CD14-positive monocyte (primary cell): ENCODE results near the gene SCAPER. TPM values are rescaled to one million over a fixed set of nuclear protein-coding genes. Genes with fewer than 3 reads are reported as not detected.

Source experiments
- DNase-seq, 3 donors: peaks; one replicate each; pipeline ENCODE4 v3.0.0-alpha.2; 2011 to 2022
- H2AFZ ChIP-seq: 2 replicates; pipeline ENCODE4 v1.6.0; 2012; ENCODE audit warnings: mild to moderate bottlenecking, low read depth, low read length, inconsistent platforms; ENCODE audit not compliant: insufficient read depth, poor library complexity, severe bottlenecking
- H3K27ac ChIP-seq, 2 donors: 1 replicate in 1 of 2; 2 replicates in 1 of 2; pipeline ENCODE4 v1.5.1; 2012 to 2013; ENCODE audit warnings: low read length in 2 of 2, control low read depth in 1 of 2, inconsistent platforms in 1 of 2, low read depth in 1 of 2, mild to moderate bottlenecking in 1 of 2
- H3K27me3 ChIP-seq, 2 donors: one replicate each; pipeline versions ENCODE4 v1.6.0 to v1.6.1; 2011 to 2013; ENCODE audit warnings: low read length in 2 of 2; ENCODE audit not compliant: control insufficient read depth in 2 of 2, insufficient read depth in 2 of 2
- H3K36me3 ChIP-seq, 2 donors: replicated peaks in 1 of 2; 1 replicate in 1 of 2; 2 replicates in 1 of 2; pipeline versions ENCODE4 v1.5.1 to v1.6.1; 2012 to 2013; ENCODE audit warnings: low read length in 2 of 2, control low read depth in 1 of 2, inconsistent platforms in 1 of 2, mild to moderate bottlenecking in 1 of 2; ENCODE audit not compliant: insufficient read depth in 2 of 2, control insufficient read depth in 1 of 2
- H3K4me1 ChIP-seq, 2 donors: 1 replicate in 1 of 2; 2 replicates in 1 of 2; pipeline versions ENCODE4 v1.5.1 to v1.6.1; 2012 to 2013; ENCODE audit warnings: low read length in 2 of 2, control low read depth in 1 of 2, inconsistent platforms in 1 of 2, mild to moderate bottlenecking in 1 of 2, moderate library complexity in 1 of 2; ENCODE audit not compliant: insufficient read depth in 2 of 2, control insufficient read depth in 1 of 2
- H3K4me2 ChIP-seq: replicated peaks from 2 replicates; pipeline ENCODE3; 2012; ENCODE audit warnings: low read length, moderate library complexity, mild to moderate bottlenecking; ENCODE audit not compliant: poor library complexity, severe bottlenecking; ENCODE audit errors: extremely low read depth
- H3K4me3 ChIP-seq, 3 experiments: fragments of 200-600 bp in 1 of 3; sonication (generic) in 1 of 3; replicated peaks in 1 of 3; 1 replicate in 2 of 3; 2 replicates in 1 of 3; pipeline ENCODE4 v1.5.1; 2011 to 2013; ENCODE audit warnings: low read length in 3 of 3, mild to moderate bottlenecking in 3 of 3, control low read depth in 2 of 3, low read depth in 2 of 3, inconsistent platforms in 1 of 3, moderate library complexity in 1 of 3
- H3K79me2 ChIP-seq: 2 replicates; pipeline ENCODE4 v1.6.0; 2012; ENCODE audit warnings: mild to moderate bottlenecking, control low read depth, inconsistent platforms, low read length, moderate library complexity; ENCODE audit not compliant: insufficient read depth
- H3K9ac ChIP-seq: 2 replicates; pipeline ENCODE4 v1.6.0; 2017; ENCODE audit warnings: low read length, mild to moderate bottlenecking; ENCODE audit not compliant: insufficient read depth, poor library complexity, severe bottlenecking
- H3K9me3 ChIP-seq, 2 donors: replicated peaks in 1 of 2; 1 replicate in 1 of 2; 2 replicates in 1 of 2; pipeline versions ENCODE4 v1.5.1 to v1.6.1; 2012 to 2013; ENCODE audit warnings: low read length in 2 of 2, control low read depth in 1 of 2; ENCODE audit not compliant: control insufficient read depth in 1 of 2, insufficient read depth in 1 of 2
- H4K20me1 ChIP-seq: 2 replicates; pipeline ENCODE4 v1.6.0; 2012; ENCODE audit warnings: mild to moderate bottlenecking, low read length, control low read depth, moderate library complexity; ENCODE audit not compliant: insufficient read depth
- H3K27ac Mint-ChIP-seq, 7 donors: one replicate each; pipeline ENCODE4 v1.8.0; 2020; ENCODE audit warnings: mild to moderate bottlenecking in 7 of 7, mixed read lengths in 7 of 7, moderate library complexity in 6 of 7, inconsistent platforms in 2 of 7
- H3K27me3 Mint-ChIP-seq, 3 donors: one replicate each; pipeline ENCODE4 v1.8.0; 2021 to 2022; ENCODE audit warnings: low read depth in 3 of 3, mild to moderate bottlenecking in 3 of 3, mixed read lengths in 3 of 3, moderate library complexity in 3 of 3, inconsistent platforms in 1 of 3
- H3K36me3 Mint-ChIP-seq, 2 donors: one replicate each; pipeline ENCODE4 v1.8.0; 2020; ENCODE audit warnings: mixed read lengths in 2 of 2, inconsistent platforms in 1 of 2, mild to moderate bottlenecking in 1 of 2
- H3K4me1 Mint-ChIP-seq: one replicate; pipeline ENCODE4 v1.8.0; 2020; ENCODE audit warnings: mild to moderate bottlenecking, mixed read lengths
- H3K4me3 Mint-ChIP-seq, 2 donors: one replicate each; pipeline ENCODE4 v1.8.0; 2020; ENCODE audit warnings: mild to moderate bottlenecking in 2 of 2, mixed read lengths in 2 of 2, moderate library complexity in 1 of 2
- H3K9me3 Mint-ChIP-seq, 7 donors: one replicate each; pipeline ENCODE4 v1.8.0; 2020 to 2022; ENCODE audit warnings: mixed read lengths in 7 of 7, mild to moderate bottlenecking in 6 of 7, moderate library complexity in 6 of 7, inconsistent platforms in 2 of 7
- WGBS: methylation state at CpG from one replicate; pipeline ENCODE4 v1.1.5; 2013; ENCODE audit warnings: missing lambda C conversion rate; ENCODE audit not compliant: insufficient coverage; 5-methylcytosine and 5-hydroxymethylcytosine counted together
- intact Hi-C, 2 donors: fragments of 100-400 bp; cut with micrococcal nuclease; formaldehyde crosslinking; loops; one replicate each; pipeline versions ENCODE4 v1.15.0 to v1.15.1; 2023
- polyA plus RNA-seq, 3 donors: library from polyadenylated mRNA; depleted of rRNA in 1 of 3; unstranded in 2 of 3; stranded (reverse) in 1 of 3; fragments of 300-500 nt in 2 of 3; fragments of >200 nt in 1 of 3; fragmentation: Illumina TruSeq in 2 of 3; gene quantifications; 1 replicate in 2 of 3; 2 replicates in 1 of 3; pipeline ENCODE4 v1.2.3, GENCODE V29; 2012 to 2021
- TF ChIP-seq, protein P1 (sequence below): fragments of 200-600 bp; IDR thresholded peaks from one replicate; pipeline ENCODE4 v1.8.0; 2022; ENCODE audit warnings: antibody characterized with exemption, mild to moderate bottlenecking

The SCAPER gene
- polyA plus RNA-seq, 3 donors: 2.5 to 5.4 (median 4.2) TPM

DNA sequence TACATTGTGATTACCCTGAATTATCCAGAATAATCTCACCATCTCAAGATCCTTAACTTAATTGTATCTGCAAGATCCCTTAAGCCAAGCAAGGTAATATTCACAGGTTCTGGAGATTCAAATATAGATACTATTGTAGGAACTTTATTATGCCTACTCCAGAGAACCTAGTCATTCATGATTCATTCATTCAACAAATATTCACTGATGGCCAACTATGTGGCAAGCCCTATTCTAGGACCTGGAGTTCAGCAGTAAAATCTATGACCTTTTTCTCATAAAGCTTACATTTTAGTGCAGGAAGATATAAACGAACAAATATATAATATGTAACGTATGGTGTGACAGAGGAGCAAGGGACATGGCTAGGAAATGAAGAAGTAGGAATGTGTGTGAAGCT is 519.0 kb downstream of the SCAPER start:
- no peak overlapping the region for H3K27ac ChIP-seq
- WGBS: 100% methylated on average over 1 of the region's 2 CpGs
- Mint-ChIP-seq H3K27ac (no peak overlapping the region), H3K4me1 (peaks cover 5% of the 10 kb centered on the region), H3K9me3 (peaks cover 0 to 2% (median 0%) of the 10 kb centered on the region in 7 donors), H3K36me3 (peaks cover 8 to 19% of the 10 kb centered on the region in 2 donors), H3K27me3 (peaks cover 0 to 1% (median 0%) of the 10 kb centered on the region in 3 donors), H3K4me3 (no peak overlapping the region)
- peaks cover 0 to 2% of the 10 kb centered on the region in 2 donors for H3K36me3 ChIP-seq
- H4K20me1 ChIP-seq: no peaks in the 10 kb centered on the region
- H3K4me2 ChIP-seq: no peak overlapping the region
- no peak overlapping the region for H3K4me3 ChIP-seq
- H2AFZ ChIP-seq: no peak overlapping the region
- TF ChIP-seq, protein P1, sequence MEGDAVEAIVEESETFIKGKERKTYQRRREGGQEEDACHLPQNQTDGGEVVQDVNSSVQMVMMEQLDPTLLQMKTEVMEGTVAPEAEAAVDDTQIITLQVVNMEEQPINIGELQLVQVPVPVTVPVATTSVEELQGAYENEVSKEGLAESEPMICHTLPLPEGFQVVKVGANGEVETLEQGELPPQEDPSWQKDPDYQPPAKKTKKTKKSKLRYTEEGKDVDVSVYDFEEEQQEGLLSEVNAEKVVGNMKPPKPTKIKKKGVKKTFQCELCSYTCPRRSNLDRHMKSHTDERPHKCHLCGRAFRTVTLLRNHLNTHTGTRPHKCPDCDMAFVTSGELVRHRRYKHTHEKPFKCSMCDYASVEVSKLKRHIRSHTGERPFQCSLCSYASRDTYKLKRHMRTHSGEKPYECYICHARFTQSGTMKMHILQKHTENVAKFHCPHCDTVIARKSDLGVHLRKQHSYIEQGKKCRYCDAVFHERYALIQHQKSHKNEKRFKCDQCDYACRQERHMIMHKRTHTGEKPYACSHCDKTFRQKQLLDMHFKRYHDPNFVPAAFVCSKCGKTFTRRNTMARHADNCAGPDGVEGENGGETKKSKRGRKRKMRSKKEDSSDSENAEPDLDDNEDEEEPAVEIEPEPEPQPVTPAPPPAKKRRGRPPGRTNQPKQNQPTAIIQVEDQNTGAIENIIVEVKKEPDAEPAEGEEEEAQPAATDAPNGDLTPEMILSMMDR: no peak
- no peaks in the 10 kb centered on the region for H3K4me1 ChIP-seq
- no peaks in the 10 kb centered on the region for H3K79me2 ChIP-seq
- H3K27me3 ChIP-seq: no peaks in the 10 kb centered on the region
- H3K9ac ChIP-seq: no peak overlapping the region
- H3K9me3 ChIP-seq: no peaks in the 10 kb centered on the region
- intact Hi-C loops: no loop called here
- DNase-seq: no peak

DNA sequence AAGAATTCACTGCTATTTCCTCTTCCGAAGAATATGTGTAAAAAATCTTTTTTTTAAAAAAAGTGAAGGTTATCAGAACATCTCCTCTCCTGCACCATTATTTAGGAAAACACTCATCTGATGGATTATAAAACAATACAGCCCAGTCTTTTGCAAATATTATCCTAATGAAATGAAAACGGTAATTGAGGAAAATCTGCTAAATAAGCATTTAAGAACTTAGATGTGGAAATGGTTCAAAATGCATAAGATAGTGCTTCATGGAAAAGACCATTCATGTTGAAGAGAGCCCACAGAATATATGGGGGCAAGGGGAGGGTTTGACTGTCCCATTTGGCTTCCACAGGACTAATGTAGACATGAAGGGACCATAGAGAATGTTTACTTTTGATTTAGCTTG is 520.7 kb downstream of the SCAPER start:
- Histone ChIP-seq H3K27me3 (no peaks in the 10 kb centered on the region), H3K9ac (no peak overlapping the region), H3K4me3 (no peak overlapping the region), H3K4me2 (no peak overlapping the region), H3K36me3 (peaks cover 0 to 2% of the 10 kb centered on the region in 2 donors), H4K20me1 (no peaks in the 10 kb centered on the region), H2AFZ (no peak overlapping the region), H3K4me1 (no peaks in the 10 kb centered on the region), H3K79me2 (no peaks in the 10 kb centered on the region), H3K9me3 (no peaks in the 10 kb centered on the region), H3K27ac (no peak overlapping the region)
- Mint-ChIP-seq H3K4me1 (no peaks in the 10 kb centered on the region), H3K27ac (no peak overlapping the region), H3K4me3 (no peak overlapping the region), H3K36me3 (peaks cover 10 to 28% of the 10 kb centered on the region in 2 donors), H3K9me3 (peaks cover 0 to 2% (median 0%) of the 10 kb centered on the region in 7 donors), H3K27me3 (peaks cover 0 to 1% (median 0%) of the 10 kb centered on the region in 3 donors)
- WGBS: no CpG with 5 or more reads among the region's 2 CpGs
- DNase-seq: no peak
- TF ChIP-seq, protein P1: no peak
- intact Hi-C loops: no loop called here
